Stimulated activated CD8-positive, alpha-beta memory T cell treated with anti-CD3 and anti-CD28 coated beads, Interleukin-2, amount 100 ng/mL, for 1 hour (primary cell): ENCODE measurements around the gene IFNLR1.
"Not testable (repeated sequence)": the region's sequence is repeated elsewhere in the genome, so short reads cannot be mapped to it uniquely, and the experiment has no call there.

Experiments
- DNase-seq, 2 donors: peaks; one replicate each; pipeline ENCODE4 v3.0.0-alpha.2; 2020; ENCODE audit warnings: low read depth in 2 of 2

IFNLR1 gene

DNA sequence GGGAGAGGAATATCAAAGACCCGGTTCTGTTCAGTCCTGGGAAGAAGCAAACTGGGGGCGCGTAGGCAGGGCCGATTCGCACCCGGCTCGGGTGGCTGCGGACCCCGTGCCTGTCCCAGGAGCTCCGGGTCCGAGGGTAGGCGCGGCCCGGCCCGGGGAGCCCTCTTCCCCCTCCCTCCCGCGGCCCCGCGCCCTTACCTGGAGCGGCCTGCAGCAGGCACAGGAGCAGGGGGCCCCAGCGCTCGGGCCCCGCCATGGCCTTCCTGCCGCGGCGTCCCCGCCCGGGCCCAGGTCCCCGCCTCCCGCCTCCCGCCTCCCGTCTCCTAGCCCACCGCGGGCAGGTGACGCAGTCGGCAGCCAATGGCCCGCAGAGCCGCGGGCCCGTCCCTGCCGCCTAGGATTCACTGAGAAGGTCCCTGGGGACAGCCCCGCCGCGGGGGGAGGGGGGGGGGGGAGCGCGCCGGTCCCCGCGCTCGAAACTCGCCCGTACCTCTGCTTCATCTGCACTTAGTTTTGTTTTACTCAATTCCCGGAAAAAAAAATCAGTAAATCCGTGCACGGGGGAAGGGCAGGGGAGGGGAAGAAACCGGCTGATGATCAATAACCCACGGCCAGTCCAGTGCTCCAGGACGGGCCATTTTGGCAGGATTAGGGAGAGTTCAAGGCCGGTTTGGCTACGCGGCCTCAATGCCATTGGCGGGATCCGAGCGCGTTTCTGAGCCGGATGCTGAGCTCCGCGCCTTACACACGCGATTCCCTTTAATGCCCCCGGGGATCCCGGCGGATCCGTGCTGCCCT is at the start of gene IFNLR1:
IFNLR1 (minus strand) TSS at position 297 of the 798 bp plus-strand sequence; CDS start at position 256, 41 bp downstream.
- peak; percentile 39 to 48 for DNase-seq

GRCh38 chr1:24235921-24236788 is 49.1 kb upstream of the IFNLR1 start:
- no peak for DNase-seq

GRCh38 chr1:24233684-24234600 is 46.9 kb upstream of the IFNLR1 start:
- no peak for DNase-seq

DNA sequence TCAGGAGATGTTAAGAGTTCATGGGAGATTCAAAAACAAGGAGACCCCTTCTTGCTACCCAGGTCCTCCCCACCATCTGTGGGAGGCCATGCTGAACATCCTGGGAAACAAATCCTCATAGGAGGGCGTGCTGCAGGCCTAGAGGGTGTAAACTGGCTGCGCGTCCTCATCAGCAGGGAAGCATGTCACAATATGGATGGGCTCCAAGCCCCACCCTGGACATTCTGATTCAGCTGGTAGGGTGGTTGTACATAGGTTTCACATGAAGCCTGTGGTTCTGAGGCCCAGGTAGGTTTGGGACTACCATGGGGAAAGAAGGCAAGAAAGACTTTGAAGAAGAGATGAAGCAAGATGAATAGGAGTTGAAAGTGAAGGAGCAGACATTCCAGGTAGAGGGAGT is 44.6 kb upstream of the IFNLR1 start:
- DNase-seq = no peak

GRCh38 chr1:24228311-24228710 is 41.2 kb upstream of the IFNLR1 start:
- DNase-seq = no peak

- no peak for DNase-seq
Observed at GRCh38 chr1:24226749-24227148, 39.7 kb upstream of the IFNLR1 start.

GRCh38 chr1:24224761-24225160 is 37.7 kb upstream of the IFNLR1 start:
- DNase-seq = no peak

- DNase-seq = no peak
Observed at GRCh38 chr1:24224086-24224485, 37.0 kb upstream of the IFNLR1 start.

DNA sequence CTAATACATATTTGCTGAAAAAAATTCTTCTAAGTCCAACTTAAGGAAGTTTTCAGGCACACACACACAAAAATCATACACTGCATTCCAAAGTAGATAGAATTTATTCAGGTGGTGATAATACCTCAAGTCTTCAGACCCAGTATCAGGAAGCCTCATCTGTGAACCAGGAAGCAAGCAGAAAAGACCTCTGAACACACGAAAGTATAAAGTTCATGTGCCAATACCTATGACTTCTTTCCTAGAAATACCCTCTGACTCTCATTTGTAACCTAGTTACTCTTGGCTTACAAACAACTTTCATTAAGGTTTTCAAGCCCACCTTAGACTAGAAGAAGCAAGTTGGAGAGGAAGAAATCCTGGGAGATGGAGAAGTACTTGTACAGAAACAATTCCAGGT is 35.7 kb upstream of the IFNLR1 start:
- no peak for DNase-seq

- DNase-seq = no peak
Observed at GRCh38 chr1:24222008-24222605, 35.0 kb upstream of the IFNLR1 start.

DNA sequence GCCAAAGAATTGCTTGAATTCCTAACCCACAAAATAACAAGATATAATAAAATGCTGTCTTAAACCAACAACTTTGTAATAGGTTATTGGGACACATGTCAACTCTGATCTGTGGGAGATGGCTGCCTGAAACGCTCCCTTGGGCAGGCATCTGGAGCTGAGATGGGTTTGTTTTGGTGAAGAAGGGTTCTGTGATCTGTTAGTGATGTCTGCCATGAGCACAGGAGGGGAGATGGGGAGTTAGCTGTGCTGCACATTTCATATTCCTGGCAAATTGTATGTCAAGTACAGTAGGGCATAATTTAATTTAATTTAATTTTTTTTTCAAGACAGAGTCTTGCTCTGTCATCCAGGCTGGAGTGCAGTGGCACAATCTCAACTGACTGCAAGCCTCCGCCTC is 34.2 kb upstream of the IFNLR1 start:
- DNase-seq = no peak

GRCh38 chr1:24216276-24217074 is 29.4 kb upstream of the IFNLR1 start:
- DNase-seq = no peak

GRCh38 chr1:24215226-24215814 is 28.2 kb upstream of the IFNLR1 start:
- DNase-seq = no peak

DNA sequence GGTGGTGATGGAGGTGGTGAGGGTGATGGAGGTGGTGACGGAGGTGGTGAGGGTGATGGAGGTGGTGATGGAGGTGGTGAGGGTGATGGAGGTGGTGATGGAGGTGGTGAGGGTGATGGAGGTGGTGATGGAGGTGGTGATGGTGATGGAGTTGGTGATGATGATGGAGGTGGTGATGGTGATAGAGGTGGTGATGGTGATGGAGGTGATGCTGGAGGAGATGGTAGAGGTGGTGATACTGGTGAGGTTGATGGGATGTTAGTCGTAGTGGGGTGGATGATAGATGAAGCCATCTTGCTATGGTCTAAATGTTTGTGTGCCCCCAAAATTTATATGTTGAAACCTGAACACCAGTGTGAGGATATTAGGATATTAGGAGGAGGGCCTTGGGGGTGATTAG is 25.3 kb upstream of the IFNLR1 start:
- no peak for DNase-seq

GRCh38 chr1:24210195-24210627 is 23.1 kb upstream of the IFNLR1 start:
- DNase-seq = no peak

DNA sequence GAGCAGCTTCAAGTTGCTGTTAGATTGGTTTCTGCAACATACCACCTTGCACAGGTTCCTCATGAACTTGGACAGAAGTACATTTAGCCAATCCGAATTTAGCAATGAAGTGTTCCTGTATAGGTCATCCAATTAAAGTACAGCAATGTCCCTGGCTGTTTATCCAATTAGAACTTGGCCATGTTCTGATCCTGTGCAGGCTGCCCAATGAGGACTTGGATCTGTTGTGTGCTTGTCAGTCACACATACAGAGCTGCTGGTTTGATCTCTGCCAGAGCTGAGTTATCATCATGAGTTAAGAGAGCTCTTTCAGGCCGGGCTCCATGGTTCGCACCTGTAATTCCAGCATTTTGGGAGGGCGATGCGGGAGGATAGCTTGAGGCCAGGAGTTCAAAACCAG is 22.0 kb upstream of the IFNLR1 start:
- no peak for DNase-seq

DNA sequence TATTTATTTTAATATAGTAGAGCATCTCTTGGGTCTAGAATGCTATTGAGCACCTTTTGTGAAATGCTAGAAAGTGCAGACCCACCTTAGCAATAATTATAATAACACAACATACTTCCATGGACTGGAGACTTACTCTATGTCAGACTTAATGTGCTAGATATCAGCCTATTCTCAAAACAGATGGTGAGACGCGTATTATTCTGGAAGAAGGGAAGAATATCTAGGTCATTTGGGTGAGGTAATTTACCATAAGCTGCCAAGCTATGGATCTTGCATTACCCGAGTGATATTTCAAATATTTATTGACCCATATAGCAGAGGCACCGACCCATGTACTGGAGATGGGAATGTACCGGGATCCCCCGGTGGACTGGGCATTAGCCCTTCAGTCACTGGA is 20.6 kb upstream of the IFNLR1 start:
- DNase-seq = no peak

DNA sequence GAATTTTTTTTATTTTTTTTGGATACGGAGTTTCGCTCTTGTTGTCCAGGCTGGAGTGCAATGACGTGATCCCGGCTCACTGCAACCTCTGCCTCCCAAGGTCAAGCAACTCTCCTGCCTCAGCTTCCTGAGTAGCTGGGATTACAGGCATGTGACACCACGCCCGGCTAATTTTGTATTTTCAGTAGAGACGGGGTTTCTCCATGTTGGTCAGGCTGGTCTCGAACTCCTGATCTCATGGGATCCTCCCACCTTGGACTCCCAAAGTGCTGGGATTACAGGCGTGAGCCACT is 20.3 kb upstream of the IFNLR1 start:
- not testable (repeated sequence) for DNase-seq

- DNase-seq = no peak
Observed at GRCh38 chr1:24206516-24207394, 19.7 kb upstream of the IFNLR1 start.
